ENCODE measurements around the gene CDKN2AIPNL.

DNA sequence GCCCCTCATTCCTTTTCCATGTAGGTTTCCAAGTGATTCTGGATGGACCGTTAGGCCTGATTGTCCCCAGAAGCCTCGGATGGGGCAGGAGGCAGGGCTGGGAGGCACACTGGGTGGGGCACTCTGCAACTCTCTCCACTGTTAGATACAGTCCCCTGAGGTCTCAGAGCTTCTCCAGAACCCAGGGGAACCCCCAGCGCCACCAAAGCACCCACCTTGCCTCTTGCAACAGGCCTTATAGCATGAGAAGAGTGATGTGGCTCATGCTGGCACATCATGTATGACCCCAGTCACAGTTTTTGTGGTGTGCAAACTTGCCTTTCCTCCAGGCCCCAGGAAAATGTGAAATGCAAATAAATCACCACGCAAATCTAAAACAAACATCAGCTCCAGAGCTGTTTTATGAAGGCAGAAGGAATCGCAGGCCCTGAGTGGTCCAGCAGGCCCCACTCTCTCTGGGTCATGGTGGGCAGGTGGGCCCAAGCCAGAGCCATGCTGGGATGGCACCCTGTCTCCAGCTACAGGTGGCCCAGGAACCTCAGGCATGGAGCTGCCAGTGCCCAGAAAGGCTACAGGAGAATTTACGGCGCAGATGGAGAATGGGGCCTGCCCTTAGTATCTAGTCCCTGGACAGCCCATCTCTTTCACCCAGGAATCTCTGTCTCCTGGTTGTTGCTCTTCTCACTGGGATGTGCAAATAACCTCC lies 36.3 kb upstream of the CDKN2AIPNL start:
- TF ChIP-seq CTCF (IDR thresholded peaks at IDR 0.05) (no peak), POLR2A (IDR thresholded peaks at IDR 0.05) (no peak)
